Liver (tissue), 9 donors: ENCODE results near the gene APBA2. TPM values are rescaled to one million over a fixed set of nuclear protein-coding genes. Genes with fewer than 3 reads are reported as not detected.

Experiments used
- DNase-seq: peaks from one replicate; pipeline ENCODE4 v3.0.0-alpha.2; 2017; ENCODE audit warnings: low spot score
- H3K27ac ChIP-seq, 2 donors: one replicate each; pipeline ENCODE4 v1.7.0; 2013; ENCODE audit warnings: inconsistent platforms in 2 of 2, low read length in 2 of 2, control low read depth in 1 of 2, low read depth in 1 of 2, mild to moderate bottlenecking in 1 of 2
- H3K27me3 ChIP-seq, 4 donors: one replicate each; pipeline versions ENCODE4 v1.6.1 to v1.7.0; 2013; ENCODE audit warnings: low read length in 3 of 4, inconsistent platforms in 1 of 4, mild to moderate bottlenecking in 1 of 4, moderate library complexity in 1 of 4; ENCODE audit not compliant: control insufficient read depth in 4 of 4, insufficient read depth in 4 of 4
- H3K36me3 ChIP-seq, 4 donors: one replicate each; pipeline versions ENCODE4 v1.6.1 to v1.7.0; 2013; ENCODE audit warnings: low read length in 3 of 4, mild to moderate bottlenecking in 3 of 4, low read depth in 1 of 4, moderate library complexity in 1 of 4; ENCODE audit not compliant: control insufficient read depth in 4 of 4, insufficient read depth in 3 of 4
- H3K4me1 ChIP-seq, 4 donors: one replicate each; pipeline versions ENCODE4 v1.6.1 to v1.7.0; 2013; ENCODE audit warnings: low read length in 3 of 4, mild to moderate bottlenecking in 3 of 4, moderate library complexity in 1 of 4; ENCODE audit not compliant: control insufficient read depth in 4 of 4, insufficient read depth in 4 of 4
- H3K4me3 ChIP-seq, 3 donors: one replicate each; pipeline versions ENCODE4 v1.6.1 to v1.7.0; 2013; ENCODE audit warnings: low read length in 3 of 3, control low read depth in 1 of 3, low read depth in 1 of 3, mild to moderate bottlenecking in 1 of 3
- H3K9ac ChIP-seq, 2 donors: one replicate each; pipeline ENCODE4 v1.7.0; 2013; ENCODE audit warnings: low read length in 2 of 2, mild to moderate bottlenecking in 2 of 2, moderate library complexity in 2 of 2, control low read depth in 1 of 2, low read depth in 1 of 2
- H3K9me3 ChIP-seq, 4 donors: one replicate each; pipeline versions ENCODE4 v1.6.1 to v1.7.0; 2013; ENCODE audit warnings: low read length in 3 of 4; ENCODE audit not compliant: control insufficient read depth in 4 of 4
- EGR1 ChIP-seq, 2 donors: IDR thresholded peaks; 2 replicates each; pipeline ENCODE4 v1.6.1; 2016 to 2018; ENCODE audit warnings: antibody characterized with exemption in 2 of 2, low read depth in 2 of 2
- FOXA1 ChIP-seq: IDR thresholded peaks from 2 replicates; pipeline ENCODE4 v1.6.1; 2016; ENCODE audit warnings: antibody characterized with exemption
- FOXA2 ChIP-seq: IDR thresholded peaks from 2 replicates; pipeline ENCODE4 v1.6.1; 2016; ENCODE audit warnings: antibody characterized with exemption
- HNF4A ChIP-seq, 2 donors: conservative IDR thresholded peaks; 2 replicates each; pipeline ENCODE4 v1.6.1; 2016; ENCODE audit warnings: antibody characterized with exemption in 2 of 2, mild to moderate bottlenecking in 2 of 2
- HNF4G ChIP-seq: IDR thresholded peaks from 2 replicates; pipeline ENCODE4 v1.6.1; 2016; ENCODE audit warnings: antibody characterized with exemption
- RXRA ChIP-seq, 2 donors: IDR thresholded peaks; 2 replicates each; pipeline ENCODE4 v1.6.1; 2017 to 2018; ENCODE audit warnings: antibody characterized with exemption in 2 of 2, mild to moderate bottlenecking in 1 of 2
- TAF1 ChIP-seq: conservative IDR thresholded peaks from 2 replicates; pipeline ENCODE4 v1.6.1; 2016; ENCODE audit warnings: antibody characterized with exemption, mild to moderate bottlenecking
- WGBS: extraction: QIAGEN DNeasy Blood & Tissue Kit; methylation state at CpG from one replicate; pipeline ENCODE4 v1.1.7; 2013; 5-methylcytosine and 5-hydroxymethylcytosine counted together
- polyA plus RNA-seq, 2 donors: library from polyadenylated mRNA; stranded (reverse) in 1 of 2; unstranded in 1 of 2; fragments of 200-250 nt in 1 of 2; fragments of >200 nt in 1 of 2; fragmentation: Nextera tagmentation in 1 of 2; extraction: Ambion mirVana in 1 of 2; gene quantifications; one replicate each; pipeline versions ENCODE4 v1.2.1 to v1.2.3, GENCODE V29; 2013 to 2015
- total RNA-seq, 2 donors: library from RNA; depleted of rRNA; stranded (reverse); fragments of >200 nt; gene quantifications; one replicate each; pipeline ENCODE4 v1.2.3, GENCODE V29; 2014
- TF ChIP-seq, protein P1 (sequence below): IDR thresholded peaks from 2 replicates; pipeline ENCODE4 v1.6.1; 2016; ENCODE audit warnings: antibody characterized with exemption, mild to moderate bottlenecking
- TF ChIP-seq, protein P2 (sequence below): IDR thresholded peaks from 2 replicates; pipeline ENCODE4 v1.6.1; 2016; ENCODE audit warnings: antibody characterized with exemption
- TF ChIP-seq, protein P3 (sequence below): fragments of 150-350 bp; IDR thresholded peaks from 2 replicates; pipeline ENCODE4 v1.5.1; 2017; ENCODE audit warnings: improper control_type of control experiment, low read depth, low read length; ENCODE audit not compliant: missing input control
- donor health status: healthy.
- donor health status: healthy.
- donor health status: healthy.
- donor health status: healthy.
- donor health status: healthy.

Gene APBA2
- total and polyA plus RNA-seq, 4 donors: 0.38 to 2.9 (median 1.7) TPM

DNA sequence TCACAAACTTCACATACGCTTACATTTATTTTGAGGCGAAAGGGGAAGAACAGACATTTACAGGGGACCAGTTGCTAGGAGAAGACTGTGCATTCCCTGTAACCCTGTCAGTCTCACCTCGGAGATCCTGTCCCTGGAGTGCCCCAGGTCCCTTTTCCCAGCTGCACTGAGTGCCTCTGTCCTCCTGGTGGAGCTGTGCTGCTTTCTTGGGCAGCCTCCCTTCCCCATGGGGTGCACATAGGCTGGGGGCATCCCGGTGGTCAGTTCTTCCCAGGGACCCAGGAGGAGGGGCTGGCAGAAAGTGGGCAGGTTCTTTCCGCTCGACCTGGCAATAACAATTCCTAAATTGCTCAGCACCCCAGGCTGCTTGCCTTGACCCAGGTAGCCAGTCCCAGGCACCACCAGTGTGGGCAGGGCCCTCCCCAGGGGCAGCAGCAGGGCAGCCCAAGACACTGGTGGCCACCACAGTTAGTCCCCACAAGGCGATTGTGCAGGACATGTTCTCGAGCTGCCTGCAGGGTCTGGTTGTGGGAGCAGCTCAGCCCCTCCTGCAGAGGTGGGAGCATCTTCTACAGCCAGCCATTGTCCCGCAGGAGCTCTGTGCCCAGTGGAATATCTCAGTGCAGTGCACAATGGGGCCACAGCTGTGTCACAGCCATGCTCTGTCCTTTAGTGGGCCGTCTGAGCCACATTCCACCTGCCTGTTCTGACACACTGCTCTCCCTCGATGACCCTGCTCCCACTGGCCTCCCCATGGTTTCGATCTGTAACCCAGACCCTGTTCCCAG, 36.3 kb downstream of the APBA2 start:
- DNase-seq: no peak
- Histone ChIP-seq H3K36me3 (no peaks in the 10 kb centered on the region), H3K9me3 (no peaks in the 10 kb centered on the region), H3K27ac (no peak overlapping the region), H3K4me1 (no peaks in the 10 kb centered on the region), H3K27me3 (no peaks in the 10 kb centered on the region), H3K9ac (no peak overlapping the region), H3K4me3 (no peak overlapping the region)
- 83% methylated on average over 12 of the region's 12 CpGs for whole genome bisulfite sequencing
- TF ChIP-seq TAF1: no peak

DNA sequence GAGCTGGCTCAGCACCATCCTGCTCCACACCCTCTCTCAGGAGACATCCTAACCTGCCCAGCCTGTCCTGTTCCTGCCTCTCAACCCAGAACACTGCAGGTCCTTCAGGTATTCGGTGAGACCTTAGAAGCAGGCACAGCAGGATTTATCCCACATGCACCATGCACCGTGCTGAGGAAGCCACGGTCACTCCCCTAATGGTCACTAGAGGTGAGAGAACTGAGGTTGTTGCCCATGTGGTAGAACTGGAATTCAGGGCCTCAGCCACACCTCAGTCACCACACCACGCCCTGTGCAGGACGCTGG, 36.9 kb downstream of the APBA2 start:
- TF ChIP-seq HNF4A (conservative IDR thresholded peaks at IDR 0.05): no peak
- no peak for TF ChIP-seq RXRA (IDR thresholded peaks at IDR 0.05)
- H3K36me3 ChIP-seq: no peaks in the 10 kb centered on the region
- H3K27me3 ChIP-seq: no peaks in the 10 kb centered on the region
- WGBS: 84% methylated on average over 5 of the region's 5 CpGs
- no peak overlapping the region for H3K9ac ChIP-seq
- H3K27ac ChIP-seq: no peak overlapping the region
- H3K4me1 ChIP-seq: no peaks in the 10 kb centered on the region
- H3K4me3 ChIP-seq: no peak overlapping the region
- no peaks in the 10 kb centered on the region for H3K9me3 ChIP-seq
- DNase-seq: no peak

DNA sequence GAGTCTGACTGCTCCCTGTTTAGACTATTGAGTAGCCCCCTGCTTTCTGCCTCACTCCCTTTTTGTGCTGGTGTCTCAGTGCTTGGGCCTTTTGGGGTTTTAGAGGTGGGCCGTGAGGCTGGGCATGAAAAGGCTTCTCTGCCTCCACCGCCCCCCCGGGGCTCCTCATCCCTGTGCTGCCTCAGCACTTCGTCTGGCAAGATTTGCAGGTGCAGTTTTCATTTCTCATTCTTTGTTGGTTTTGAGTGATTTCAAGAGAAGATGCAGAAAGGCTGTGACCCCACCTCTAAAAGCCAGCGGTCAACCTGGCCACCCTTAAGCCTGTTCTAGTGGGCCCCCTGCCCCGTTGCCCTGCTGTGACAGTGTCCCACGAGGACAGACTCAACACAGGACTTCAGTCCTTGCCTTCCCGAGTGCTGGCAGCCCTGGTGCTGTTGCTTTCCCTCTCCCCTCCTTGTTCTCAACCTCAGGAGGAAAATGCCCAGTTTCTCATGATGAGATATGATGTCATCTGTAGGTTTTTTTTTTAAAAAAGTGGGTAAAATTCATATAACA, 38.0 kb downstream of the APBA2 start:
- H3K27ac ChIP-seq: no peak overlapping the region
- H3K27me3 ChIP-seq: peaks cover 0 to 4% (median 0%) of the 10 kb centered on the region in 4 donors
- H3K4me3 ChIP-seq: no peak overlapping the region
- WGBS: 80% methylated on average over 8 of the region's 8 CpGs
- no peaks in the 10 kb centered on the region for H3K9me3 ChIP-seq
- H3K36me3 ChIP-seq: no peaks in the 10 kb centered on the region
- no peak for DNase-seq
- TF ChIP-seq, protein P1, sequence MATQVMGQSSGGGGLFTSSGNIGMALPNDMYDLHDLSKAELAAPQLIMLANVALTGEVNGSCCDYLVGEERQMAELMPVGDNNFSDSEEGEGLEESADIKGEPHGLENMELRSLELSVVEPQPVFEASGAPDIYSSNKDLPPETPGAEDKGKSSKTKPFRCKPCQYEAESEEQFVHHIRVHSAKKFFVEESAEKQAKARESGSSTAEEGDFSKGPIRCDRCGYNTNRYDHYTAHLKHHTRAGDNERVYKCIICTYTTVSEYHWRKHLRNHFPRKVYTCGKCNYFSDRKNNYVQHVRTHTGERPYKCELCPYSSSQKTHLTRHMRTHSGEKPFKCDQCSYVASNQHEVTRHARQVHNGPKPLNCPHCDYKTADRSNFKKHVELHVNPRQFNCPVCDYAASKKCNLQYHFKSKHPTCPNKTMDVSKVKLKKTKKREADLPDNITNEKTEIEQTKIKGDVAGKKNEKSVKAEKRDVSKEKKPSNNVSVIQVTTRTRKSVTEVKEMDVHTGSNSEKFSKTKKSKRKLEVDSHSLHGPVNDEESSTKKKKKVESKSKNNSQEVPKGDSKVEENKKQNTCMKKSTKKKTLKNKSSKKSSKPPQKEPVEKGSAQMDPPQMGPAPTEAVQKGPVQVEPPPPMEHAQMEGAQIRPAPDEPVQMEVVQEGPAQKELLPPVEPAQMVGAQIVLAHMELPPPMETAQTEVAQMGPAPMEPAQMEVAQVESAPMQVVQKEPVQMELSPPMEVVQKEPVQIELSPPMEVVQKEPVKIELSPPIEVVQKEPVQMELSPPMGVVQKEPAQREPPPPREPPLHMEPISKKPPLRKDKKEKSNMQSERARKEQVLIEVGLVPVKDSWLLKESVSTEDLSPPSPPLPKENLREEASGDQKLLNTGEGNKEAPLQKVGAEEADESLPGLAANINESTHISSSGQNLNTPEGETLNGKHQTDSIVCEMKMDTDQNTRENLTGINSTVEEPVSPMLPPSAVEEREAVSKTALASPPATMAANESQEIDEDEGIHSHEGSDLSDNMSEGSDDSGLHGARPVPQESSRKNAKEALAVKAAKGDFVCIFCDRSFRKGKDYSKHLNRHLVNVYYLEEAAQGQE: no peak
- TF ChIP-seq EGR1 (IDR thresholded peaks at IDR 0.05; ENCODE audit: low read depth in 2 of 2): no peak
- no peak for TF ChIP-seq RXRA (IDR thresholded peaks at IDR 0.05)
- TF ChIP-seq FOXA2: no peak
- TF ChIP-seq HNF4A (conservative IDR thresholded peaks at IDR 0.05): no peak
- H3K9ac ChIP-seq: no peak overlapping the region
- no peaks in the 10 kb centered on the region for H3K4me1 ChIP-seq

DNA sequence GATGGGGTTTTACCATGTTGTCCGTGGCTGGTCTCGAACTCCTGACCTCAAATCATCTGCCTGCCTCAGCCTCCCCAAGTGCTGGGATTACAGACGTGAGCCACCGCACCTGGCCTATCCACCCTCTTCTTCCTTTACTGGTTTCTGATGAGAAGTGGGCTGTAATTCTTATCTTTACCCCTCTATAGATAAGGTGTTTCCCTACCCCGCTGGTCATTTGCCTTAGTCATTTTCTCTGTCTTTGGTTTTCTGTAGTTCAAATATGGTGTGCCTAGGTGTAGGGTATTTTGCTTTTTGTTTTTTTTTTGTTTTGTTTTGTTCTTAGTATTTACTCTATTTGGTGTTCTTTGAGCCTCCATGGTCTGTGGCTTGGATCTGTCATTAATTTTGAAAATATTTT, 41.3 kb downstream of the APBA2 start:
- Histone ChIP-seq H3K9ac (no peak overlapping the region), H3K27me3 (peaks cover 0 to 4% (median 0%) of the 10 kb centered on the region in 4 donors), H3K36me3 (no peaks in the 10 kb centered on the region), H3K4me3 (no peak overlapping the region), H3K27ac (no peak overlapping the region), H3K4me1 (no peaks in the 10 kb centered on the region), H3K9me3 (no peaks in the 10 kb centered on the region)
- 92% methylated on average over 5 of the region's 5 CpGs for WGBS
- DNase-seq: no peak
- no peak for TF ChIP-seq HNF4A (conservative IDR thresholded peaks at IDR 0.05)
- TF ChIP-seq TAF1: no peak
- TF ChIP-seq EGR1 (IDR thresholded peaks at IDR 0.05; ENCODE audit: low read depth in 2 of 2): no peak
- TF ChIP-seq HNF4G: no peak
- TF ChIP-seq RXRA (IDR thresholded peaks at IDR 0.05): no peak
- TF ChIP-seq, protein P2, sequence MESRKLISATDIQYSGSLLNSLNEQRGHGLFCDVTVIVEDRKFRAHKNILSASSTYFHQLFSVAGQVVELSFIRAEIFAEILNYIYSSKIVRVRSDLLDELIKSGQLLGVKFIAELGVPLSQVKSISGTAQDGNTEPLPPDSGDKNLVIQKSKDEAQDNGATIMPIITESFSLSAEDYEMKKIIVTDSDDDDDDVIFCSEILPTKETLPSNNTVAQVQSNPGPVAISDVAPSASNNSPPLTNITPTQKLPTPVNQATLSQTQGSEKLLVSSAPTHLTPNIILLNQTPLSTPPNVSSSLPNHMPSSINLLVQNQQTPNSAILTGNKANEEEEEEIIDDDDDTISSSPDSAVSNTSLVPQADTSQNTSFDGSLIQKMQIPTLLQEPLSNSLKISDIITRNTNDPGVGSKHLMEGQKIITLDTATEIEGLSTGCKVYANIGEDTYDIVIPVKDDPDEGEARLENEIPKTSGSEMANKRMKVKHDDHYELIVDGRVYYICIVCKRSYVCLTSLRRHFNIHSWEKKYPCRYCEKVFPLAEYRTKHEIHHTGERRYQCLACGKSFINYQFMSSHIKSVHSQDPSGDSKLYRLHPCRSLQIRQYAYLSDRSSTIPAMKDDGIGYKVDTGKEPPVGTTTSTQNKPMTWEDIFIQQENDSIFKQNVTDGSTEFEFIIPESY: no peak
- TF ChIP-seq, protein P3, sequence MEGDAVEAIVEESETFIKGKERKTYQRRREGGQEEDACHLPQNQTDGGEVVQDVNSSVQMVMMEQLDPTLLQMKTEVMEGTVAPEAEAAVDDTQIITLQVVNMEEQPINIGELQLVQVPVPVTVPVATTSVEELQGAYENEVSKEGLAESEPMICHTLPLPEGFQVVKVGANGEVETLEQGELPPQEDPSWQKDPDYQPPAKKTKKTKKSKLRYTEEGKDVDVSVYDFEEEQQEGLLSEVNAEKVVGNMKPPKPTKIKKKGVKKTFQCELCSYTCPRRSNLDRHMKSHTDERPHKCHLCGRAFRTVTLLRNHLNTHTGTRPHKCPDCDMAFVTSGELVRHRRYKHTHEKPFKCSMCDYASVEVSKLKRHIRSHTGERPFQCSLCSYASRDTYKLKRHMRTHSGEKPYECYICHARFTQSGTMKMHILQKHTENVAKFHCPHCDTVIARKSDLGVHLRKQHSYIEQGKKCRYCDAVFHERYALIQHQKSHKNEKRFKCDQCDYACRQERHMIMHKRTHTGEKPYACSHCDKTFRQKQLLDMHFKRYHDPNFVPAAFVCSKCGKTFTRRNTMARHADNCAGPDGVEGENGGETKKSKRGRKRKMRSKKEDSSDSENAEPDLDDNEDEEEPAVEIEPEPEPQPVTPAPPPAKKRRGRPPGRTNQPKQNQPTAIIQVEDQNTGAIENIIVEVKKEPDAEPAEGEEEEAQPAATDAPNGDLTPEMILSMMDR: no peak
- TF ChIP-seq FOXA1: no peak
